ENCODE data around the gene PATL1. TPM values are rescaled to one million over a fixed set of nuclear protein-coding genes. Genes with fewer than 3 reads are reported as not detected.
"Not testable (repeated sequence)": the region's sequence is repeated elsewhere in the genome, so short reads cannot be mapped to it uniquely, and the experiment has no call there.

Gene PATL1
- total RNA-seq, 2 donors from 2014 or later, result 6.5 to 9.6 TPM

GRCh38 chr11:59698506-59698905 lies 29.7 kb upstream of the PATL1 start:
- no peak for DNase-seq
- no peak for ATAC-seq
- intact Hi-C loops (cut with DNase I), result no loop called here
- no peaks in the 10 kb centered on the region for H3K9me3 ChIP-seq
- H3K27me3 ChIP-seq, result no peaks in the 10 kb centered on the region
- TF ChIP-seq POLR2A (IDR thresholded peaks at IDR 0.05), result no peak
- TF ChIP-seq, protein P1, sequence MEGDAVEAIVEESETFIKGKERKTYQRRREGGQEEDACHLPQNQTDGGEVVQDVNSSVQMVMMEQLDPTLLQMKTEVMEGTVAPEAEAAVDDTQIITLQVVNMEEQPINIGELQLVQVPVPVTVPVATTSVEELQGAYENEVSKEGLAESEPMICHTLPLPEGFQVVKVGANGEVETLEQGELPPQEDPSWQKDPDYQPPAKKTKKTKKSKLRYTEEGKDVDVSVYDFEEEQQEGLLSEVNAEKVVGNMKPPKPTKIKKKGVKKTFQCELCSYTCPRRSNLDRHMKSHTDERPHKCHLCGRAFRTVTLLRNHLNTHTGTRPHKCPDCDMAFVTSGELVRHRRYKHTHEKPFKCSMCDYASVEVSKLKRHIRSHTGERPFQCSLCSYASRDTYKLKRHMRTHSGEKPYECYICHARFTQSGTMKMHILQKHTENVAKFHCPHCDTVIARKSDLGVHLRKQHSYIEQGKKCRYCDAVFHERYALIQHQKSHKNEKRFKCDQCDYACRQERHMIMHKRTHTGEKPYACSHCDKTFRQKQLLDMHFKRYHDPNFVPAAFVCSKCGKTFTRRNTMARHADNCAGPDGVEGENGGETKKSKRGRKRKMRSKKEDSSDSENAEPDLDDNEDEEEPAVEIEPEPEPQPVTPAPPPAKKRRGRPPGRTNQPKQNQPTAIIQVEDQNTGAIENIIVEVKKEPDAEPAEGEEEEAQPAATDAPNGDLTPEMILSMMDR (IDR thresholded peaks at IDR 0.05), result no peak
- H3K36me3 ChIP-seq (replicated peaks in 1 of 2; ENCODE audit: insufficient read depth in 1 of 2, low read depth in 2 of 2), result no peaks in the 10 kb centered on the region
- H3K27ac ChIP-seq, result no peak overlapping the region
- H3K4me3 ChIP-seq, result no peak overlapping the region
- H3K4me1 ChIP-seq, result no peaks in the 10 kb centered on the region

DNA sequence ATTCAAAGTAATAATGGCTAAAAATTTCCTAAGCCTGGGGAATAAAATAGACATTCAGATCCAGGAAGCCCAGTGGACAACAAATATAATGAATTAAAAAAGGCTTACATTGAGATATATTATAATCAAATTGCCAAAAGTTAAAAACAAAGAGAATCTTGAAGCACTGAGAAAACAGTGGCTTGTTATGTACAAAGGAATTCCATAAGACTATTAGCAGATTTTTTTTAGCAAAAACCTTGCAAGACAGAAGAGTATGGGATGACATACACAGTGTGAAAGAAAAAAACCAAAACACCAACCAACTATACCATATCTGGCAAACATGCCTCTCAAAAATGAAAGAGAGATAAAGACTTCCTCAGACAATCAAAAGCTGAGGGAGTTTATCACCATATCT lies 24.1 kb upstream of the PATL1 start:
- Histone ChIP-seq H3K27ac (no peak overlapping the region), H3K4me3 (no peak overlapping the region), H3K4me1 (no peaks in the 10 kb centered on the region), H3K36me3 (replicated peaks in 1 of 2; ENCODE audit: insufficient read depth in 1 of 2, low read depth in 2 of 2) (no peaks in the 10 kb centered on the region), H3K9me3 (peaks cover 0 to 6% (median 0%) of the 10 kb centered on the region in 3 donors), H3K27me3 (no peaks in the 10 kb centered on the region)
- ATAC-seq, result no peak
- no peak for TF ChIP-seq POLR2A (IDR thresholded peaks at IDR 0.05)
- TF ChIP-seq, protein P1 (IDR thresholded peaks at IDR 0.05), result no peak
- intact Hi-C loops (cut with DNase I), result no loop called here
- DNase-seq, result no peak

- Histone ChIP-seq H3K4me3 (no peak overlapping the region), H3K9me3 (peaks cover 0 to 6% (median 0%) of the 10 kb centered on the region in 3 donors), H3K27me3 (no peaks in the 10 kb centered on the region), H3K36me3 (replicated peaks in 1 of 2; ENCODE audit: insufficient read depth in 1 of 2, low read depth in 2 of 2) (no peaks in the 10 kb centered on the region), H3K4me1 (no peaks in the 10 kb centered on the region), H3K27ac (no peak overlapping the region)
- no peak for DNase-seq
- intact Hi-C loops (cut with DNase I), result no loop called here
- no peak for ATAC-seq
- WGBS, 2 donors, result 65 to 72% methylated on average over 2 of the region's 2 CpGs
- TF ChIP-seq POLR2A (IDR thresholded peaks at IDR 0.05), result no peak
- TF ChIP-seq, protein P1 (IDR thresholded peaks at IDR 0.05), result no peak
These were observed 22.3 kb upstream of the PATL1 start for GRCh38 chr11:59691156-59691555.

DNA sequence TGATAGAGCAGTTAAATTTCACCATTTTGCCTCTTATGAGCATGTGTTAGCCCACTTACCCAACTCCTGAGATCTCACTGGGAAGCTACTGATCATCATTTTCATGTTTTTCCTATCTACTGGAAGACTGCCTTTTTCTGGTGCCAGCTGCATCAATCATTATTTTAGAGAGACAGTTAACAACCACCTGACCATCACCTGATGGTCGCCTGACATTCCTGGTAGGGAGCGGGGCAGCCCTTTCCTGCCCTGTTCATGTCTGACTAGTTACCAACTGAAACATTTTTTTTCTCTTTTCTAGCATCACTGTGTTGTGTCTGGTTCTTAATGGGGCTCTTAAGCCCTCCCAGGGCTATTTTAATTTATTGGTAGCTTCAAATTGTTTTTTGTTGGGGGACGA lies 20.2 kb upstream of the PATL1 start:
- Histone ChIP-seq H3K36me3 (replicated peaks in 1 of 2; ENCODE audit: insufficient read depth in 1 of 2, low read depth in 2 of 2) (no peaks in the 10 kb centered on the region), H3K9me3 (peaks cover 0 to 6% (median 0%) of the 10 kb centered on the region in 3 donors), H3K27me3 (no peaks in the 10 kb centered on the region), H3K4me1 (no peaks in the 10 kb centered on the region), H3K27ac (no peak overlapping the region), H3K4me3 (no peak overlapping the region)
- ATAC-seq (no peak), DNase-seq (no peak)
- WGBS, 2 donors, result 67 to 70% methylated on average over 3 of the region's 3 CpGs
- TF ChIP-seq, protein P1 (IDR thresholded peaks at IDR 0.05), result no peak
- TF ChIP-seq POLR2A (IDR thresholded peaks at IDR 0.05), result no peak
- intact Hi-C loops (cut with DNase I), result no loop called here

DNA sequence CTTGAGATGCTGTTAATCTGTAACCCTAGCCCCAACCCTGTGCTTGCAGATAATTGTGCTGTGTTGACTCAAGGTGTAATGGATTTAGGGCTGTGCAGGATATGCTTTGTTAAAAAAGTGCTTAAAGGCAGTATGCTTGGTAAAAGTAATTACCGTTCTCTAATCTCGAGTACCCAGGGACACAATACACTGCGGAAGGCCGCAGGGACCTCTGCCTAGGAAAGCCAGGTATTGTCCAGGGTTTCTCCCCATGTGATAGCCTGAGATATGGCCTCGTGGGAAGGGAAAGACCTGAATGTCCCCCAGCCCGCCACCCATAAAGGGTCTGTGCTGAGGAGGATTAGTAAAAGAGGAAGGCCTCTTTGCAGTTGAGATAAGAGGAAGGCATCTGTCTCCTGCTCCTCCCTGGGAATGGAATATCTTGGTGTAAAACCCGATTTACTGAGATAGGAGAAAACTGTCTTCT lies 12.5 kb upstream of the PATL1 start:
- ATAC-seq; intact Hi-C loops (cut with DNase I); H3K36me3 ChIP-seq (replicated peaks in 1 of 2; ENCODE audit: insufficient read depth in 1 of 2, low read depth in 2 of 2); H3K27me3 ChIP-seq; H3K4me3 ChIP-seq; H3K4me1 ChIP-seq; DNase-seq; H3K9me3 ChIP-seq; H3K27ac ChIP-seq: not testable (repeated sequence)
- 40 to 46% methylated on average over 7 of the region's 7 CpGs for WGBS, 2 donors

Data from body of pancreas (tissue), 4 donors.